B cell (primary cell): Measurements from ENCODE around the gene C19orf85. TPM values are rescaled to one million over a fixed set of nuclear protein-coding genes. Genes with fewer than 3 reads are reported as not detected.

ENCODE experiments used
- ATAC-seq: fragments of 200-7000 bp; cut with Tn5 transposase; one replicate; pipeline ENCODE4 v1.10.0; 2021; ENCODE audit warnings: low read depth, mild to moderate bottlenecking, moderate number of reproducible peaks, moderate library complexity
- CTCF ChIA-PET: fragments of 350-600 bp; sonication (Branson Sonifier 250); formaldehyde crosslinking; loops from one replicate; lab custom pipeline; 2021; ENCODE audit warnings: antibody characterized with exemption, inconsistent platforms; lab: Charles Lee
- POLR2A ChIA-PET: fragments of 350-600 bp; sonication (Branson Sonifier 250); formaldehyde crosslinking; loops from one replicate; lab custom pipeline; 2021; ENCODE audit warnings: antibody characterized with exemption; lab: Charles Lee
- DNase-seq: peaks from one replicate; pipeline ENCODE4 v3.0.0; 2013
- H2AFZ ChIP-seq: 2 replicates; pipeline ENCODE4 v1.6.1; 2012; ENCODE audit warnings: mild to moderate bottlenecking, low read depth, low read length; ENCODE audit not compliant: insufficient read depth, poor library complexity, severe bottlenecking
- H3K27ac ChIP-seq, 2 donors: 1 replicate in 1 of 2; 2 replicates in 1 of 2; pipeline ENCODE4 v1.5.1; 2012 to 2013; ENCODE audit warnings: low read length in 2 of 2, mild to moderate bottlenecking in 2 of 2, moderate library complexity in 1 of 2
- H3K27me3 ChIP-seq, 4 experiments: fragments of 200-600 bp in 1 of 4; sonication (generic) in 1 of 4; replicated peaks in 1 of 4; 1 replicate in 2 of 4; 2 replicates in 2 of 4; pipeline versions ENCODE4 v1.6.1 to v1.7.0; 2013 to 2016; ENCODE audit warnings: low read length in 3 of 4, mild to moderate bottlenecking in 2 of 4, mixed read lengths in 1 of 4, moderate library complexity in 1 of 4; ENCODE audit not compliant: insufficient read depth in 4 of 4, control insufficient read depth in 3 of 4; ENCODE audit errors: control extremely low read depth in 1 of 4
- H3K36me3 ChIP-seq, 2 experiments: replicated peaks in 1 of 2; 1 replicate in 1 of 2; 2 replicates in 1 of 2; pipeline versions ENCODE4 v1.6.1 to v1.7.1; 2013; ENCODE audit warnings: low read length in 1 of 2; ENCODE audit not compliant: insufficient read depth in 2 of 2, control insufficient read depth in 1 of 2; ENCODE audit errors: control extremely low read depth in 1 of 2, extremely low read depth in 1 of 2
- H3K4me1 ChIP-seq, 2 donors: fragments of 200-600 bp in 1 of 2; sonication (generic) in 1 of 2; 1 replicate in 1 of 2; 2 replicates in 1 of 2; pipeline versions ENCODE4 v1.5.1 to v1.6.1; 2013 to 2017; ENCODE audit warnings: low read length in 2 of 2; ENCODE audit not compliant: control insufficient read depth in 2 of 2, insufficient read depth in 2 of 2
- H3K4me2 ChIP-seq: replicated peaks from 2 replicates; pipeline ENCODE3; 2012; ENCODE audit warnings: mild to moderate bottlenecking, low read depth, low read length; ENCODE audit not compliant: poor library complexity, severe bottlenecking
- H3K4me3 ChIP-seq, 5 experiments: fragments of 200-600 bp in 1 of 5; sonication (generic) in 1 of 5; 1 replicate in 3 of 5; 2 replicates in 2 of 5; pipeline versions ENCODE4 v1.5.1 to v1.7.0; 2011 to 2016; ENCODE audit warnings: low read length in 4 of 5, mild to moderate bottlenecking in 4 of 5, low read depth in 2 of 5, control low read depth in 1 of 5, moderate library complexity in 1 of 5; ENCODE audit not compliant: insufficient read depth in 1 of 5; ENCODE audit errors: control extremely low read depth in 1 of 5, extremely low read depth in 1 of 5
- H3K79me2 ChIP-seq: fragments of 200-600 bp; sonication (generic); one replicate; pipeline ENCODE4 v1.6.0; 2016; ENCODE audit warnings: low read length; ENCODE audit not compliant: control insufficient read depth, insufficient read depth
- H3K9ac ChIP-seq: fragments of 200-600 bp; sonication (generic); 2 replicates; pipeline ENCODE4 v1.6.1; 2017; ENCODE audit warnings: mild to moderate bottlenecking, low read length, moderate library complexity
- H3K9me3 ChIP-seq, 3 donors: one replicate each; pipeline versions ENCODE4 v1.6.1 to v1.7.1; 2013; ENCODE audit warnings: low read length in 2 of 3; ENCODE audit not compliant: control insufficient read depth in 2 of 3, insufficient read depth in 1 of 3; ENCODE audit errors: control extremely low read depth in 1 of 3
- H4K20me1 ChIP-seq: 2 replicates; pipeline ENCODE4 v1.6.0; 2012; ENCODE audit warnings: mild to moderate bottlenecking, low read length; ENCODE audit not compliant: insufficient read depth, control insufficient read depth, poor library complexity, severe bottlenecking
- H3K27ac Mint-ChIP-seq: one replicate; pipeline ENCODE4 v1.8.0; 2021; ENCODE audit warnings: mixed read lengths
- H3K27me3 Mint-ChIP-seq: one replicate; pipeline ENCODE4 v1.8.0; 2021; ENCODE audit warnings: mixed read lengths
- H3K4me1 Mint-ChIP-seq: one replicate; pipeline ENCODE4 v1.8.0; 2021; ENCODE audit warnings: mixed read lengths
- H3K4me3 Mint-ChIP-seq: one replicate; pipeline ENCODE4 v1.8.0; 2021; ENCODE audit warnings: mixed read lengths
- H3K9me3 Mint-ChIP-seq: one replicate; pipeline ENCODE4 v1.8.0; 2022; ENCODE audit warnings: mixed read lengths; ENCODE audit not compliant: insufficient read depth
- CTCF ChIP-seq: fragments of 200-600 bp; IDR thresholded peaks from one replicate; pipeline ENCODE4 v1.8.0; 2022; ENCODE audit warnings: antibody characterized with exemption, mild to moderate bottlenecking
- EZH2 ChIP-seq: IDR thresholded peaks from 2 replicates; pipeline ENCODE4 v1.6.1; 2012; ENCODE audit warnings: borderline replicate concordance, low read depth, mild to moderate bottlenecking, moderate library complexity, low read length; ENCODE audit not compliant: insufficient read depth, poor library complexity, severe bottlenecking
- WGBS: methylation state at CpG from one replicate; pipeline ENCODE4 v1.1.5; 2013; ENCODE audit warnings: missing lambda C conversion rate; ENCODE audit not compliant: insufficient coverage; 5-methylcytosine and 5-hydroxymethylcytosine counted together
- intact Hi-C: fragments of 100-400 bp; cut with micrococcal nuclease; formaldehyde crosslinking; loops from one replicate; pipeline ENCODE4 v1.10.0; 2022
- polyA plus RNA-seq: library from polyadenylated mRNA; depleted of rRNA; stranded (reverse); fragments of >200 nt; gene quantifications from 2 replicates; pipeline ENCODE4 v1.2.3, GENCODE V29; 2012
- total RNA-seq, 2 donors: library from RNA; stranded (reverse); fragments of 120-200 nt in 1 of 2; gene quantifications; 1 replicate in 1 of 2; 2 replicates in 1 of 2; pipeline versions ENCODE4 v1.2.3 to v1.2.4, GENCODE V29; 2013 to 2022

C19orf85 gene
- total and polyA plus RNA-seq, 2 donors (not counting 1 experiment from before 2014, with no cell fraction given): not detected

DNA sequence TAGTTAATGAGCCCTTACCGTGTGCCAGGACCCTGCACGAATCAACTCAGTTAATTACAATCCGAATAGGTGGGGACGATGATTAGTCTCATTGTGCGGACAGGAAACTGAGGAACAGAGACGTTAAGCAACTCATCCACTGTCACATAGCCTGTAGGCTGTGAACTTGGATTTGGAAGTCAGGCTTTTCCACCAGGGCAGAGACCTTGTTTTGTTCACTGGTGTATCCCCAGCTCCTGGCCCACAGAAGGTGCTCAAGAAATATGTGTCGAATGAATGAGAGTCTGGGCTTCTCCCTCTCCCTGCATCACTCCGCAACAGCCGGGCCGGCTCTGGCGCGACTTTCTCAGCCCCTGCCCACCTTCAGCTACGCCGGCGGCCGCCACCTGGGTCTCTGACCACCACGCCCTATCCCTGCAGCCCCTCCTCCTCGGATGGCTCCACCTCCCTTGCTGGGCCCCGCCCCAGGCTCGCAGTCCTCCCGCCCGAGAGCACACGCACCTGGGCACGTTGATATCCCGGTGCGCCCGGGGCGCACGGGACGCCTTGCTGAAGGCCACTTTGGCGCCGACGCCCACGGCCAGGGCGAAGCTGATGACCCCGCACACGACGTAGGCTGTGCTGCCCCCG lies 22.7 kb downstream of the C19orf85 start:
- H3K9ac ChIP-seq: no peak overlapping the region
- Mint-ChIP-seq H3K9me3 (no peaks in the 10 kb centered on the region), H3K27me3 (peaks cover 71% of the 10 kb centered on the region), H3K27ac (peak overlapping the region; percentile 10), H3K4me1 (peaks cover 20% of the 10 kb centered on the region), H3K4me3 (peak overlapping the region; percentile 50)
- H3K4me2 ChIP-seq: peak overlapping the region; percentile 62
- peaks cover 0 to 31% (median 0%) of the 10 kb centered on the region in 3 donors for H3K9me3 ChIP-seq
- DNase-seq (no peak), ATAC-seq (peak; percentile 12)
- H3K27me3 ChIP-seq: peaks cover 0 to 80% (median 51%) of the 10 kb centered on the region in 4 experiments
- H3K4me3 ChIP-seq: peak overlapping the region in 2 of 5 experiments; percentile 9 to 22
- H3K36me3 ChIP-seq: no peaks in the 10 kb centered on the region
- no peaks in the 10 kb centered on the region for H4K20me1 ChIP-seq
- H3K79me2 ChIP-seq: no peaks in the 10 kb centered on the region
- H2AFZ ChIP-seq: peak overlapping the region; percentile 13
- peaks cover 21 to 37% of the 10 kb centered on the region in 2 donors for H3K4me1 ChIP-seq
- ChIA-PET CTCF (no interaction called here), POLR2A (interaction anchor here (0.6 kb wide), 1 partner anchor 9 kb away, joined by 5 read pairs; no protein-coding TSS in a partner anchor)
- WGBS: 4% methylated on average over 36 of the region's 39 CpGs
- TF ChIP-seq EZH2: no peak
- no peak for TF ChIP-seq CTCF
- intact Hi-C loops: no loop called here
- no peak overlapping the region for H3K27ac ChIP-seq

GRCh38 chr19:55441319-55441691 lies 23.2 kb downstream of the C19orf85 start:
- ATAC-seq (peak; percentile 46), DNase-seq (peak; percentile 64)
- Histone ChIP-seq H3K9me3 (peaks cover 0 to 31% (median 0%) of the 10 kb centered on the region in 3 donors), H3K4me1 (peaks cover 21 to 37% of the 10 kb centered on the region in 2 donors), H3K27me3 (peaks cover 0 to 83% (median 54%) of the 10 kb centered on the region in 4 experiments), H3K27ac (no peak overlapping the region), H3K4me2 (peak overlapping the region; percentile 62), H3K4me3 (peak overlapping the region in 1 of 5 experiments; percentile 22), H3K9ac (no peak overlapping the region), H3K36me3 (no peaks in the 10 kb centered on the region), H3K79me2 (no peaks in the 10 kb centered on the region), H4K20me1 (no peaks in the 10 kb centered on the region), H2AFZ (peak overlapping the region; percentile 13)
- TF ChIP-seq CTCF (no peak), EZH2 (peak; percentile 57)
- intact Hi-C loops: no loop called here
- H3K4me3 Mint-ChIP-seq: peak overlapping the region; percentile 50
- peaks cover 74% of the 10 kb centered on the region for H3K27me3 Mint-ChIP-seq
- WGBS: 3% methylated on average over 21 of the region's 21 CpGs
- H3K4me1 Mint-ChIP-seq: peaks cover 20% of the 10 kb centered on the region
- peak overlapping the region; percentile 10 for H3K27ac Mint-ChIP-seq
- ChIA-PET CTCF (no interaction called here), POLR2A (interaction anchor here (0.6 kb wide), 1 partner anchor 10 kb away, joined by 5 read pairs; no protein-coding TSS in a partner anchor)
- no peaks in the 10 kb centered on the region for H3K9me3 Mint-ChIP-seq
